PC-9 (cell line): Measurements from ENCODE around the gene NRG3. TPM values are rescaled to one million over a fixed set of nuclear protein-coding genes. Genes with fewer than 3 reads are reported as not detected.

Experiments used
- BruUV-seq: library from RNA; stranded (reverse); fragments of 400-500 nt; replicated peaks from 2 replicates; lab custom pipeline; 2021; lab: Mats Ljungman, UMichigan
- CTCF ChIA-PET: fragments of 300-600 bp; sonication (Branson Sonifier 250); formaldehyde crosslinking; loops from one replicate; lab custom pipeline; 2022; ENCODE audit warnings: antibody characterized with exemption; lab: Charles Lee
- POLR2A ChIA-PET: fragments of 300-600 bp; sonication (Branson Sonifier 250); formaldehyde crosslinking; loops from one replicate; lab custom pipeline; 2022; ENCODE audit warnings: antibody characterized with exemption; ENCODE audit not compliant: unreplicated experiment; lab: Charles Lee
- DNase-seq, 2 experiments: peaks; one replicate each; pipeline versions ENCODE4 v3.0.0 to v3.0.0-alpha.2; 2015 to 2022; ENCODE audit warnings: mixed read lengths in 1 of 2
- H2AFZ ChIP-seq: fragments of 200-600 bp; sonication (generic); 2 replicates; pipeline ENCODE4 v1.8.1; 2017; ENCODE audit warnings: antibody characterized with exemption
- H3F3A ChIP-seq: fragments of 200-600 bp; sonication (generic); 2 replicates; pipeline ENCODE4 v1.8.1; 2017; ENCODE audit warnings: antibody characterized with exemption, mild to moderate bottlenecking, low read depth; ENCODE audit not compliant: insufficient read depth
- H3K27ac ChIP-seq: fragments of 200-600 bp; sonication (generic); 2 replicates; pipeline ENCODE4 v1.6.1; 2016; ENCODE audit warnings: mixed run types
- H3K27me3 ChIP-seq: fragments of 200-600 bp; sonication (generic); 2 replicates; pipeline ENCODE4 v1.6.1; 2016; ENCODE audit warnings: low read depth, mixed run types; ENCODE audit not compliant: insufficient read depth
- H3K36me3 ChIP-seq: fragments of 200-600 bp; sonication (generic); 2 replicates; pipeline ENCODE4 v1.6.1; 2016; ENCODE audit warnings: low read depth, mixed run types
- H3K4me1 ChIP-seq: fragments of 200-600 bp; sonication (generic); replicated peaks from 2 replicates; pipeline ENCODE4 v1.6.1; 2016; ENCODE audit warnings: mixed run types; ENCODE audit not compliant: insufficient read depth
- H3K4me2 ChIP-seq: fragments of 200-600 bp; sonication (generic); 2 replicates; pipeline ENCODE4 v1.6.1; 2017; ENCODE audit warnings: mixed run types
- H3K4me3 ChIP-seq: fragments of 200-600 bp; sonication (generic); 2 replicates; pipeline ENCODE4 v1.6.1; 2016; ENCODE audit warnings: mixed run types
- H3K79me2 ChIP-seq: fragments of 200-600 bp; sonication (generic); 2 replicates; pipeline ENCODE4 v1.6.1; 2017; ENCODE audit warnings: low read depth, mixed run types
- H3K9me2 ChIP-seq: fragments of 200-600 bp; sonication (generic); 2 replicates; pipeline ENCODE4 v1.8.1; 2017; ENCODE audit warnings: mild to moderate bottlenecking; ENCODE audit not compliant: insufficient read depth
- H3K9me3 ChIP-seq: fragments of 200-600 bp; sonication (generic); 2 replicates; pipeline ENCODE4 v1.8.1; 2016; ENCODE audit warnings: low read depth; ENCODE audit not compliant: insufficient read depth
- H4K20me1 ChIP-seq: fragments of 200-600 bp; sonication (generic); 2 replicates; pipeline ENCODE4 v1.8.1; 2017; ENCODE audit not compliant: insufficient read depth
- CTCF ChIP-seq: fragments of 200-600 bp; sonication (generic); conservative IDR thresholded peaks from 2 replicates; pipeline ENCODE4 v1.6.1; 2017; ENCODE audit warnings: mixed run types, antibody characterized with exemption, mild to moderate bottlenecking, moderate library complexity
- EZH2 ChIP-seq: fragments of 200-600 bp; sonication (generic); IDR thresholded peaks from 2 replicates; pipeline ENCODE4 v1.8.0; 2017; ENCODE audit warnings: antibody characterized with exemption, low read depth
- intact Hi-C: fragments of 100-400 bp; cut with micrococcal nuclease; formaldehyde crosslinking; loops from one replicate; pipeline ENCODE4 v1.10.0; 2022; ENCODE audit not compliant: unreplicated experiment
- total RNA-seq: library from RNA; stranded (reverse); gene quantifications from 2 replicates; pipeline ENCODE4 v1.2.3, GENCODE V29; 2021

NRG3 gene
- total RNA-seq, 1 experiment from 2014 or later, result not detected

GRCh38 chr10:82211346-82211745 is 336.4 kb downstream of the NRG3 start:
- H3K4me2 ChIP-seq, result no peak overlapping the region
- BruUV-seq, result no TSS peak
- ChIA-PET CTCF (no interaction called here), POLR2A (no interaction called here)
- H3K4me1 ChIP-seq, result no peaks in the 10 kb centered on the region
- H3K9me3 ChIP-seq, result no peaks in the 10 kb centered on the region
- H3K27me3 ChIP-seq, result no peaks in the 10 kb centered on the region
- H3K27ac ChIP-seq, result no peak overlapping the region
- H3K4me3 ChIP-seq, result no peak overlapping the region
- H4K20me1 ChIP-seq, result no peaks in the 10 kb centered on the region
- H3K9me2 ChIP-seq, result no peaks in the 10 kb centered on the region
- no peaks in the 10 kb centered on the region for H3F3A ChIP-seq
- H3K36me3 ChIP-seq, result no peaks in the 10 kb centered on the region
- no peak for TF ChIP-seq EZH2
- TF ChIP-seq CTCF, result no peak
- intact Hi-C loops, result no loop called here
- no peak overlapping the region for H2AFZ ChIP-seq
- DNase-seq, result no peak
- no peaks in the 10 kb centered on the region for H3K79me2 ChIP-seq

GRCh38 chr10:82212753-82213152 is 337.8 kb downstream of the NRG3 start:
- Histone ChIP-seq H3K79me2 (no peaks in the 10 kb centered on the region), H3K4me1 (no peaks in the 10 kb centered on the region), H3K4me3 (no peak overlapping the region), H2AFZ (no peak overlapping the region), H3K9me3 (no peaks in the 10 kb centered on the region), H3K27ac (no peak overlapping the region), H3K9me2 (no peaks in the 10 kb centered on the region), H3K36me3 (no peaks in the 10 kb centered on the region), H3K27me3 (no peaks in the 10 kb centered on the region), H3K4me2 (no peak overlapping the region), H4K20me1 (no peaks in the 10 kb centered on the region), H3F3A (no peaks in the 10 kb centered on the region)
- DNase-seq, result no peak
- intact Hi-C loops, result no loop called here
- ChIA-PET CTCF (no interaction called here), POLR2A (no interaction called here)
- no TSS peak for BruUV-seq
- TF ChIP-seq EZH2 (no peak), CTCF (no peak)

- no peak overlapping the region for H3K4me2 ChIP-seq
- H3K36me3 ChIP-seq, result no peaks in the 10 kb centered on the region
- no TSS peak for BruUV-seq
- H3K9me3 ChIP-seq, result no peaks in the 10 kb centered on the region
- TF ChIP-seq EZH2, result no peak
- TF ChIP-seq CTCF, result no peak
- no peaks in the 10 kb centered on the region for H3F3A ChIP-seq
- intact Hi-C loops, result no loop called here
- H4K20me1 ChIP-seq, result no peaks in the 10 kb centered on the region
- H3K27me3 ChIP-seq, result no peaks in the 10 kb centered on the region
- no peak for DNase-seq
- no peak overlapping the region for H3K4me3 ChIP-seq
- no peaks in the 10 kb centered on the region for H3K9me2 ChIP-seq
- no peaks in the 10 kb centered on the region for H3K79me2 ChIP-seq
- CTCF ChIA-PET, result no interaction called here
- no peak overlapping the region for H3K27ac ChIP-seq
- H3K4me1 ChIP-seq, result no peaks in the 10 kb centered on the region
- H2AFZ ChIP-seq, result no peak overlapping the region
- POLR2A ChIA-PET, result no interaction called here
These were observed 338.8 kb downstream of the NRG3 start for GRCh38 chr10:82213784-82214183.
